GM21381 (cell line): ENCODE measurements around the gene ANKRD34B.

Source experiments
- ATAC-seq: cut with Tn5 transposase; IDR thresholded peaks from one replicate; pipeline ENCODE4 v1.9.1; 2021; ENCODE audit warnings: mild to moderate bottlenecking, moderate library complexity; ENCODE audit not compliant: unreplicated experiment

ANKRD34B gene

DNA sequence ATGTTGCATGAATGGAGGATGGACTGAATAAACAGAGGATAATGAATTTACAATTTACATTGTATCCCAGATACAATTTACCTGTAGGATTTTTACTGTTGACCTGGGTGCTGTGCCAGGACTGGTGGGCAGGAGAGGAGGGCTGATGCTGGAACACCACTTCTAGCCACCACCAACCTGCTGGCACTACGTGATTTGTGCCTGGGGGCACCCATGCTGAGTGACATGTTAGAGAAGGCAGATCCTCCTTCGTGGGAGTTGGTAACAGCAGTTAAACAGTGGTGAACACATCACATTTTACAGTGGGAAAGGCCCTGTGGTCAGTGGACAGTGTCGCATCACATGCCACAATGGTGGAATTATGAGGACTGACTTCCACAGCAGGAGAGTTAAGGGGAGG, 3.0 kb upstream of the ANKRD34B start:
- ATAC-seq = no peak

DNA sequence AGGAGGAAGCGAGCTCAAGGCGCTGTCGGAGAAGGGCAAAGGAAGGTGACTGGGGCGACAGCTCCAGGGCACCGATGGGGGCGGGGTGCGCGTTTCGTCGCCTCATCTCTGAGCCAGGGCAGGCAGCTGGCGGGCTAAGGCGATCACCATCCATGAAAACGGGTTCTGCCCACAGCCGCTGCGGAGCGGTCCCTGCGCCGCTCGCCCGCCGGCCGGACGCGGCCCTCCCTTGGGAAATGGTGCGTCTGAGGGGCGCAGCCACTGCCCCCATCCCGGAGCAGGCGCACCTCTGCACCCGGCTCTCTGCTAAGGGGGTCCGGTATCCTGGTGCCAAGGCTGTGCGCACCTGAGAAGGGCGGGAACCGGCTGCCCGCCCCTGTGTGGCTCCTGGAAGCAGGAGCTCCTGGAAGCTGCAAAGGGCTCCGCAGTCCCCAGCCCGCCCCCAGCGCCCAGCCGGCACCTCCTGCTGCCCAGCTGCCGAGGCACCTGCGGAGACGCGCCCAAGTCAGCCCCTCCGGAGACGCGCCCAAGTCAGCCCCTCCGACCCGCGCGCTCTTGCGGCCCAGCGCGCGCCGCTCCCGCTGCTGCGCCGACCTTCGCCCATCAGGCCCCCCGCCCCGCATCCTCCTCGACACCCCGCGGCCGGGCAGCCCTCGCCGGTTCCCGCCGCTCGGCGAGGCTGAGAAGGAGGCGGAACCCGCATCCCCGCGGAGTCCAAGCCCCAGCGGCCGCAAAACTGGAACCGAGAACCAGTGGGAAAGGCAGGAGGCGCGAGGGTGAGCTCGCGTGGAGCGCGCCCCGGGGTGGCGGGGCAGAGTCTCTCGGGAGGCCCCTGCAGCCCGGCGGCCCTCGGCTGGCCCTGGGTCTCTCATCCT, 757 bp downstream of the ANKRD34B start:
- ATAC-seq = no peak

DNA sequence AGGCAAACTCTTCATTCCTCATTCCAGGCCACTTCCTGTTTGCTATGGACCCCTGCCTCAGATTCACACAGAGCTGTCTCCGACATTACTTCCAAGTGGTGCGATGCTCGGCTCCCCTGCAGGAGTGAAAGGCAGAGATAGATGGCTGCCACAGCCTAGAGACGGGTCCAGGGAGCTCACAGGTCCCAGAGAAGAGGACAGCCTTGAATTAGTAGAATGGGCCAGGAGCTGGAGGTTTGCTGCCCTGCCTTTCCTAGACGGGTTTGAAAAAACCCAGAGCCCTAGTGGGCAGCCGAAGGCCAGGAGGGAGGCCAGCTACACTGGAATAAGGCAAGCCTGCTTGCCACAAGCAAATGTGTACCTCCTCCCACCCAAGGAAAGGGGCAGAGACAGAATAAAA, 1.8 kb downstream of the ANKRD34B start:
- ATAC-seq = no peak

DNA sequence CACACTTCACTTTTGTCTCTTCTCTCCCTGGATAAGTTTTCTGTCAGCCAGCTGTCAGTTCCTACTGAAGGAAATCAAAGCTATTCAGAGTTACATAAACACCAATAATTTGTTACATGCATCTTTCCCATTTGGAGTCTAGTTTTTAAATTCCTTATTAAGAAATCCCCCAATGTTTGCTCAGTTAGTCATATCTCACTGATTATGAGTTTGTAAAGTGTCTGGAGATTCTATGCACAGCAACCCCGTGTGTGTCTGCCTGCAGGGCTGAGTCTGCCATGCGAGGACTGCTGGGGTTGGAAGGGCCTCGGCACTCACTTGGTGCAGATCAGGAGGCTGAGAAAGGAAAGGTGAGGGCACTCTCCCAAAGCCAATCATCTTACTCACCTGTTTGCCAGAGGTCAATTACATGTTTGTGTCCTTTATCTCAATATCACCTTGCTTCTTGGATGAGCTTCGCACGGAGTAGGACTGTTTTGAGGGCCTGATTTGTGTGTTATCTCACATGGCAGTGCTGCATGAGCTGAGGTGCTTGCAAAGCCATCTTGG, 3.3 kb downstream of the ANKRD34B start:
- no peak for ATAC-seq

DNA sequence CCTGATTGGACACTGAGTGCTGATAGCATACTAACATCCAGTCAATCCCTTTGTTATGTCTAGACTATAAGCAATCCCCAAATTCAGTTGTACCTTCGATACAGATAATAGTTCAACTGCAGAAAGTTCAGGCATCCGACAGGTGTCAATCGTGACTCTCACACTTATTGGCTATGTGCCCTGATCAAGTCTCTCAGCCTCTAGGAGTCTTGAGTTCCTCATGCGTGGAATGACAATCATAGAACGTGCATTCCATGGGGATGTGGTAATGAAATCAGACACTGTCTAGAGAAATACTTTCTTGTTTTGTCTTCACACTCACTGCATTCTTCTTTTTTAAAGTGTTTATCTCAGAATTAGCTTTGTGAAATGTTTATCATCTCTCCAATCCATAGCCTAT, 4.8 kb downstream of the ANKRD34B start:
- no peak for ATAC-seq

DNA sequence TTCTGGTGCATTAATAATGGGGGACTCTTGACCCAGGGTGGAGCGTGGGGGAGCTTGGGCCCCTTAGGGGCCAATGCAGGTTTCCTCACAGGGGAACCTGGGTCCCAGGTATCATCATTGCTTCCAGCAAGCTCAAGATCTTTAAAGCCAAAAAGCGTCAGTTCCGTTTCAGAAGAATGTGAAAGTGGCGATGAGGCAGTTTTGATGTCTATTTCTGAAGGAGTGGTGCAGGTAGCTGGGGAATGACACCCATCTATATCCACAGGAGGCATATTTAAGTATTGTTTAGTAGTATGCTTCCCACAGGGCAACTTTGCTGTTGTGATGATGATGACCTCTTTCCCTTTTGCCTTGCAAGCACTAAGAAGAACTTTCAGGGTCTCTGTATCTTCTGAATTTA, 10.8 kb downstream of the ANKRD34B start:
- ATAC-seq = no peak

DNA sequence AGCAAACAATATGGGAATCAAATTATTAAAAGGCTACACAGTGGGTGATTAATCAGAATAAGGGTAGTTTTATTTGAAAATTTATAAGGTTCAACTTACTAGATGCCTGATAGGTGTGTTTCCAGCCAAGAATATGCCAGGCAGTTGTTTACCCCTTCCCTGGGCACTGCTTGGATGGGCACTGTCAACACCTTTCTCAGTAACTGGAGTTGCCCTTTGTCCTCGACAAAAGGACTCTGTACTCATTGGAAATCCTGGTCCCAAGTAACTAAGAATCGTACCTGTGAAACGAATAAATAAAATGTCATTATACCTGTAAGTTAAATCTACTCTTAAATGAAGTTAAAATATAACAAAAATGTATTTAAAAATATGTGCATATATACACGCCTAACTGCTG, 15.0 kb downstream of the ANKRD34B start:
- no peak for ATAC-seq

DNA sequence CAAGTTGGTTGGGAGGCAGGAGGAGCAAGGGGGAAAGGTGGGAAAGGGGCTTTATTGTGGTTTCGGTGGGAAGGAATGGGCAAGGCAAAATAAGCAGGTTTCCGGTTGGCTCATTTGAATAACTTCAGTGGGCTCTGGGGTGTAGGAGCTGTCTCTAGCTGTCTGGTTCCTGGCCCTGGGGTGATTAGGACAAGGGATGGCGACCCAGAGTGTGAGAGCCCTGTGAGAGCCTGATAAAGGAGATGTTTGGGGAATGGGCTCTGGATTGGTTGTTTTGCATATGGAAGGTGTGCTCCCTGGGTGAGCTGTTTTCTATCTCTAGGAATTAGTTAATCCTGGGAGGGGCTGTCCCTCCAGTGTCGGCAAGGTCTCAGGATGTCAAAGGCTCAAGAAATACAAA, 15.4 kb downstream of the ANKRD34B start:
- ATAC-seq = no peak

DNA sequence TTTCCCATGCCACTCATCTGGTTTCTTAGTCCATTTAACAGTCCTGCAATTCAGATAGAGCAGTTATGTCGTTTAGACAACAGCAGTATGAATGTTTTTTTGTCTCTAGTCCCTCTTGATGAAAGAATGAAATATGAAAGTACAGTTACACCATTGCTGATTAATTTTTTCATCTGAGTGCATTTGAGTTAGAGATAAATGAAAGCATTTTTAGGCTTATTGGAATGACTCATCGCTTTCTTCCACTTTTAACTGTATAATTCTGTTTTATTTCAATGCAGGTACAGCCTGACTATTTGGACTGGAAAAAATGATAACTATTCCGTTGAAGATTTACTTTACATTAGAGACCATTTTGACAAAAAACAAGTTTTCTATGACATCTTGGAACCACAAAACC, 28.7 kb downstream of the ANKRD34B start:
- ATAC-seq = no peak

DNA sequence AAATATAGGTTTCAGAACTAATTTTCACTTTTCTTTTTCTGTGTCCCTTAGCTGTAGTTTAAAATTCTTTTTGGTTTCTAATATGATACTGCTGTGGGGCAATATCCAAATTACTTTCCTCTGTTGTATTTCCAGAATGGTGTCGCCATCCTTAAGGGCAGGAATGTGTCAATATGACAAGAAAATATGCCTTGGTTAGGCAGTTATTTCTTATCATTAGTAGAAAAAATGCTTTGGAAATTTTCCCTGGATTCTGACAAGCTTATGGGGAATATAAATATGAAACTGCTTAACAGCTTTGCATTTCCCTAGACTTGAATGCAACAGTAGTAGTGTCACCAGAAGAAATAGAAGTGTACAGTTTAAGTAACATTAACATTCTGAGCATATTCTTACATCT, 29.4 kb downstream of the ANKRD34B start:
- no peak for ATAC-seq

DNA sequence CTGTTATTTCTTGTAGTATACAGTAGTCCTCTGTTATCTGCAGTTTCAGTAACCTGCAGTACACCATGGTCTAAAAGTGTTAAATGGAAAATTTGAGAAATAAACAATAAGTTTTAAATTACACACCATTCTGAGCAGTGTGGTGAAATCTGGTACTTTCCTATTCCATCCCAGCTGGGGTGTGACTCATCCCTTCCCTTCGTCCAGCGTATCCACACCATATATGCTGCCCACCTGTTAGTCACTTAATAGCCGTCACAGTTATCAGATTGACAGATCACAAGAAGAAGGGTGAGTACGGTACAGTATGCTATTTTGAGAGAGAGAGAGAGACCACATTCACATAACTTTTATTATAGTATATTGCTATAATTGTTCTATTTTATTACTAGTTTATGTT, 53.3 kb downstream of the ANKRD34B start:
- ATAC-seq = no peak

DNA sequence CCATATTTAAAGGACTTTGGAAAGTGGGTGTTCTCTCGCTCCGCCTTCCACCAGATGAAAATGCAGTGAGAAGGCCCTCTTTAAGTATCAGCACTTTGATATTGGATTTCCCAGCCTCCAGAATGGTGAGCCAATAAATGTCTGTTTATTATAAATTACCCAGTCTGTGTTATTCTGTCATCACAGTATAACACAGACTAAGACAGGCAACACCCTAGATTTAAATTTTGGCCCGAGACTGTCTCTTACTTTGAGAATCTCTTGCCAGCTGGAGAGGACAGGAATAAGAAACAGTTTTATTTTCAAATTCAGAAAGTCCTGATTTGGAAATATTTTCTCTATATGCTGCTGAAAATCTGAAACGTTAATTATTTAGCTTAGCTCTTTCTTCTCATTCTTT, 60.7 kb downstream of the ANKRD34B start:
- ATAC-seq = no peak

DNA sequence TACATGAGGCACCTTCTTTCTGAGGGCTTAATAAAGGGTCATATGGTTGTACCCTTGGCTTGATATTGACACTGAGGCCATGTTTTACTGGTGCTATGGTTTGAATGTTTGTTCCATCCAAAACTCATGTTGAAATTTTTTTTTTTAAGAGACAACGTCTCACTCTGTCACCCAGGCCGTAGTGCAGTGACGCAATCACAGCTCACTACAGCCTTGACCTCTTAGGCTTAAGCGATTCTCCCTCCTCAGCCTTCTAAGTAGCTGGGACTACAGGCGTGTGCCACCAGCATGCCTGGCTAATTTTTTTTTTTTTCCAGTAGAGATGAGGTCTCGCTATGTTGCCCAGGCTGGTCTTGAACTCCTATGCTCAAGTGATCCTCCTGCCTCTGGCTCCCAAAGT, 61.2 kb downstream of the ANKRD34B start:
- no peak for ATAC-seq

DNA sequence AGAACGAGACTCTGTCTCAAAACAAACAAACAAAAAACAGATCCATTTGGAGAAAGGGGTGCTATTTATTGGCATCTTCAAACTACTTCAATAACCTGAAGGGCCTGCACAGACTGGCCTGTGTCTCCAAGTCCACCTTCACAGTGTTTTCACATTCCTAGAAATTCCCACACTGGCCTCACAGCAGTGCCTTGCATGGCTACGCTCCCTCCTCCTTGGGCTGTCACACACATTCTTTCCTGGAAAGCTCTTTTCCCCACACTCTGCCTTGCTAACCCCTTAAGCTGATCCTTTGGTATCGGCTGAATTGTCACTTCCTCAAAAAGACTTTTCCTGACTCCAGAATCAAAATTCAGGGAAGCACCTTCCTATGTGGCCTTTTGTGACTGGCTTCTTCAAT, 62.4 kb downstream of the ANKRD34B start:
- no peak for ATAC-seq
